Hepatocyte (in vitro differentiated cells): ENCODE measurements around the gene DAND5.

Experiments
- EZH2 ChIP-seq: fragments of 200-600 bp; sonication (generic); IDR thresholded peaks from 2 replicates; pipeline ENCODE4 v1.6.1; 2016; ENCODE audit warnings: antibody characterized with exemption, mild to moderate bottlenecking, borderline replicate concordance
- EZH2phosphoT487 ChIP-seq: fragments of 200-600 bp; sonication (generic); IDR thresholded peaks from one replicate; pipeline ENCODE4 v1.6.1; 2018; ENCODE audit warnings: antibody characterized with exemption, mild to moderate bottlenecking, low read depth, moderate library complexity; ENCODE audit not compliant: unreplicated experiment, severe bottlenecking
- TF ChIP-seq, protein P1 (sequence below): fragments of 200-600 bp; sonication (generic); IDR thresholded peaks from 2 replicates; pipeline ENCODE4 v1.5.1; 2016; ENCODE audit warnings: antibody characterized with exemption, mild to moderate bottlenecking; ENCODE audit not compliant: poor library complexity

GRCh38 chr19:12969292-12969988 is at the start of gene DAND5:
- TF ChIP-seq, protein P1, sequence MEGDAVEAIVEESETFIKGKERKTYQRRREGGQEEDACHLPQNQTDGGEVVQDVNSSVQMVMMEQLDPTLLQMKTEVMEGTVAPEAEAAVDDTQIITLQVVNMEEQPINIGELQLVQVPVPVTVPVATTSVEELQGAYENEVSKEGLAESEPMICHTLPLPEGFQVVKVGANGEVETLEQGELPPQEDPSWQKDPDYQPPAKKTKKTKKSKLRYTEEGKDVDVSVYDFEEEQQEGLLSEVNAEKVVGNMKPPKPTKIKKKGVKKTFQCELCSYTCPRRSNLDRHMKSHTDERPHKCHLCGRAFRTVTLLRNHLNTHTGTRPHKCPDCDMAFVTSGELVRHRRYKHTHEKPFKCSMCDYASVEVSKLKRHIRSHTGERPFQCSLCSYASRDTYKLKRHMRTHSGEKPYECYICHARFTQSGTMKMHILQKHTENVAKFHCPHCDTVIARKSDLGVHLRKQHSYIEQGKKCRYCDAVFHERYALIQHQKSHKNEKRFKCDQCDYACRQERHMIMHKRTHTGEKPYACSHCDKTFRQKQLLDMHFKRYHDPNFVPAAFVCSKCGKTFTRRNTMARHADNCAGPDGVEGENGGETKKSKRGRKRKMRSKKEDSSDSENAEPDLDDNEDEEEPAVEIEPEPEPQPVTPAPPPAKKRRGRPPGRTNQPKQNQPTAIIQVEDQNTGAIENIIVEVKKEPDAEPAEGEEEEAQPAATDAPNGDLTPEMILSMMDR: no peak
- no peak for TF ChIP-seq EZH2
- TF ChIP-seq EZH2phosphoT487: no peak
